HFF-Myc (cell line): Measurements from ENCODE around the gene SLAMF9.

ENCODE experiments used
- DNase-seq: peaks from one replicate; pipeline ENCODE4 v3.0.0-alpha.2; 2011; ENCODE audit warnings: low read depth; ENCODE audit errors: extremely low read depth
- H3K4me3 ChIP-seq: replicated peaks from 2 replicates; pipeline ENCODE4 v1.5.1; 2011; ENCODE audit warnings: low read depth, mild to moderate bottlenecking, control low read depth, low read length
- TF ChIP-seq, protein P1 (sequence below): IDR thresholded peaks from 2 replicates; pipeline ENCODE4 v1.5.1; 2012; ENCODE audit warnings: mild to moderate bottlenecking, low read depth, low read length, control low read depth; ENCODE audit errors: missing control alignments

The SLAMF9 gene

DNA sequence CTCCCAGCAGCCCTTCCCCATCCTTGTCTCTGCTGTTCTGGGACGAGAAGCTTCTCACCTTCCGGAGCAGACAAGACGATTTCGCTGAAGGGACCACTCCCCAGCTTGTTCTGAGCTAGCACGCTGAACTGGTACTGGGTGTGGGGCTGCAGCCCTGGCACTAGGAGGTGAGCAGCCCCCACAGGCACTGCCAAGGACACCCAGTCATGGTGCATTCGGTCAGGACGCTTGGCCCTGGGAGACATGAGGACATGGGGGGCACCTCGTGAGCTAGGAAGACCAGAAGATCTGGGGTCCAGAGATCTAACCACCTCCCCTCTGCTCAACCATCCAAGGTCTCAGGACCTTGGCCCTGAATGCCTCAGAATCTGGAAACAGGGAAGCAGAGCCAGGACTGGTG lies 23.4 kb downstream of the SLAMF9 start:
- TF ChIP-seq, protein P1, sequence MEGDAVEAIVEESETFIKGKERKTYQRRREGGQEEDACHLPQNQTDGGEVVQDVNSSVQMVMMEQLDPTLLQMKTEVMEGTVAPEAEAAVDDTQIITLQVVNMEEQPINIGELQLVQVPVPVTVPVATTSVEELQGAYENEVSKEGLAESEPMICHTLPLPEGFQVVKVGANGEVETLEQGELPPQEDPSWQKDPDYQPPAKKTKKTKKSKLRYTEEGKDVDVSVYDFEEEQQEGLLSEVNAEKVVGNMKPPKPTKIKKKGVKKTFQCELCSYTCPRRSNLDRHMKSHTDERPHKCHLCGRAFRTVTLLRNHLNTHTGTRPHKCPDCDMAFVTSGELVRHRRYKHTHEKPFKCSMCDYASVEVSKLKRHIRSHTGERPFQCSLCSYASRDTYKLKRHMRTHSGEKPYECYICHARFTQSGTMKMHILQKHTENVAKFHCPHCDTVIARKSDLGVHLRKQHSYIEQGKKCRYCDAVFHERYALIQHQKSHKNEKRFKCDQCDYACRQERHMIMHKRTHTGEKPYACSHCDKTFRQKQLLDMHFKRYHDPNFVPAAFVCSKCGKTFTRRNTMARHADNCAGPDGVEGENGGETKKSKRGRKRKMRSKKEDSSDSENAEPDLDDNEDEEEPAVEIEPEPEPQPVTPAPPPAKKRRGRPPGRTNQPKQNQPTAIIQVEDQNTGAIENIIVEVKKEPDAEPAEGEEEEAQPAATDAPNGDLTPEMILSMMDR = no peak
- no peak for DNase-seq
- H3K4me3 ChIP-seq = no peak overlapping the region

DNA sequence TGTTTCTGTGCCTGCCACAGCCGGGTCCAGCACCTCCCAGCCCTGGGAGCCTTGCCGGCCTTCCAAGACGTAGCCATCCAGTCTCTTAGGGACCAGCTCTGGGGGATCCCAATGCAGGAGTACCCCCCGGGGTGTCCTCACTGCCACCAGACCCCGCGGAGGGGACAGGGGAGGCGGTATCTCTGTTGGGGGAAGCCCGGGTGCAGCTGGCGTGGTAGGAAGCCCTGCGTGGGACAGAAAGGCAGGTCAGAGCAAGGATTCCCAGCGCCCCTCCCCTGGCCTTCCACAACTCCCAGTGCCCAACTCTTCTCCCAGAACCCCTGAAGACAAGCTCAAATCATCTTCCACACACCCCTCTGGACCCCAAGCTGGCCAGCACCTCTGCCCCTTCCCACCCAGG lies 23.8 kb downstream of the SLAMF9 start:
- TF ChIP-seq, protein P1 = no peak
- no peak overlapping the region for H3K4me3 ChIP-seq
- no peak for DNase-seq

DNA sequence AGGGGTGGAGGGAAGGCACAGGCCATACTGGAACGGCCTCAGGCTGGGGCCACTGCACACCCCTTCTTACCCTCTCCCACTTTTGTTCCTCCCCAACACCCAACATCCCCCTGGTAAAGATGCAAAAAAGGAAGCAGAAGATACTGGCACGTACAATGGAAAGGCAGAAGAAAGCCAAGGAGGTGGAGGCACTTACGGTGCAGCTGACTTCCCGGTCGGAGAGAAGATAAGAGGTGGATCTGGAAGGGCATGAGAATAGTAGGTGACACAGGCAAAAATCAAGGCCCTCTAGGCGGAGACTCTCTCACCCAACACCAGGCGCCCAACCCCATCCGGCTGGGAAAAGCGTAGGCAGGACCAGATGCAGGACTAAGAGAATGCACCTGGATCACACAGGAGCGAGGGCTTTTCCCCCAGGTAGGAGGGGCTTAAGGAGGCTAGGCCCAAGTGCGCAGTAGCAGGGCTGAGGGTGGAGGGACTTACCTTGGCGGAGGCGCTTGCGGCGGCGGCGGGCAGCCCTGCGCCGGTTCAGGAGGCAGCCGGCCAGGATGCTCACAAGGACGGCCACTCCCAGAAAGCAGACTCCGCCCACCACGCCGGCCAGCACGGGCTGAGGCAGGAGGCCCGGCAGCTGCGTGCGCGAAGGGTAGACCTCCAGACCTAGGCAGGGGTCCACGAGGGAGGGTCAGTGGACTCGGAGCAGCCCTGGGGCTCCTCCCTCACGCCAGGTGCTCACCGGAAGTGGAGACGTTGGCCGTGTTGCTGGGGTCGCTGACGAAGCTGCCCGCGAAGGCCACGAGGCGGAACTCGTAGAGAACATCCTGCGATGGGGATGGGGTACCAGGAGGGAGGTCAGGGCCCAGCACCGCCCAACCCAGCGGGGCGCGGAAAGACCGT lies 24.6 kb downstream of the SLAMF9 start:
- TF ChIP-seq, protein P1 = no peak
- no peak for DNase-seq
- no peak overlapping the region for H3K4me3 ChIP-seq

DNA sequence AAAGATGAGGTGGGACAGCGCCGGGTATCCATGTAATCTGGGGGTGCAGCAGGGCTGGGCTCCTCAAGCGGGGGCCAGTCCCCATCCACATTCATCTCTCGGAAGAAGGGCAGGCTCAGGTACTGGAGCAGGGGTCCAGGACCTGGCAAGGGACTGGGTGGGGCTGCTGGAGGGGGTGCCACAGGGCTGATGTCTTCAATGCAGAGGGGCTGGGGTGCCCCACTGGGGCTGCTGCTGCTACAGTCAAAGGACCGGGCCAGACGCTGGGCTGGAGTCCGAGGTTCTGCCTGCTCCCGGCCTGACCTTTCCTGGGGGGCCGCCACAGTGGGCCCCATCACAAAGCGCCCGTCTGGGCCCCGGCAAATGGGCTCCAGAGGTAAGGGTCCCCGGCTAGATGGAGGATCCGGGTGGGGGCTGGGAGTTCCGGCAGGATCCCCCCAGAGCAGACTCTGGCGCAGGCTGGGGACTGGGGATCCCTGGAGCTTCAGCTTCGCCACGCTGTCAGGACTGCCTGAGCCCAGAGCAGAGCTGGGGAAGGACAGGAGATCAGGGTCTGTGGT lies 25.5 kb downstream of the SLAMF9 start:
- no peak for DNase-seq
- TF ChIP-seq, protein P1 = no peak
- H3K4me3 ChIP-seq = no peak overlapping the region

DNA sequence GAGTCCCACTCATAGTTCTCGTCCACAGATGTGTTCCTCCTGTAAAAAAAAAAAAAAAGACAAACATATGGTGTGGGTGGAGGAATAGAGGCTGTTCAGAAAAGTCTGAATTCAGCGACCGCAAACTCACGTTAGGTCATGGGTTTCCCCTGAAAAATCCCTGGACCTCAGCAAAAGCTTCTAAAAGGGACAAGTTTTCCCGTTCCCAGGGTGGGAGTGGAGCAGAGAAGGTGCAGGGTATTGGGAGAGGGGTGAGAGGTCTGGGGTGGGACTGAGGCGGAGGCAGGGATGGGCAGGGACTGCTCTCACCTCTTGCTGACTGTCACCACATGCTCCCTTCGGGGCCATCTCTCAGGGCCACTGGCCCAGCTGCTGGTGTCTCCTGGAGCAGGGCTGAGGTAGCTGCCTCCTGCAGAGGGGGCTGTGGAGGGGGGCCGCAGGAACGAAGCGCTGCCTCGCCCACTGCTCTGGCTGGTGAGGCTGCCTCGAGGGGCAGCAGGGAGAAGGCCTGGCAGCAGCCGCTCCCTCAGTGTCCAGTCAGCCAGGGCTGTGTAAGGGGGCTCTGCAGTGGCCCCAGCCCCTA lies 26.1 kb downstream of the SLAMF9 start:
- TF ChIP-seq, protein P1 = peak; percentile 4
- DNase-seq = no peak
- no peak overlapping the region for H3K4me3 ChIP-seq

GRCh38 chr1:159927211-159927848 lies 26.7 kb downstream of the SLAMF9 start:
- DNase-seq = no peak
- H3K4me3 ChIP-seq = no peak overlapping the region
- TF ChIP-seq, protein P1 = no peak
